Caco-2 (cell line): ENCODE results near the gene CST1. TPM values are rescaled to one million over a fixed set of nuclear protein-coding genes. Genes with fewer than 3 reads are reported as not detected.
"Not testable (repeated sequence)": the region's sequence is repeated elsewhere in the genome, so short reads cannot be mapped to it uniquely, and the experiment has no call there.

Source experiments
- BruUV-seq: library from RNA; stranded (reverse); fragments of 400-500 nt; replicated peaks from 2 replicates; lab custom pipeline; 2021; lab: Mats Ljungman, UMichigan
- CTCF ChIA-PET: fragments of 300-600 bp; sonication (Branson Sonifier 250); formaldehyde crosslinking; loops from one replicate; lab custom pipeline; 2022; ENCODE audit warnings: antibody characterized with exemption; lab: Charles Lee
- POLR2A ChIA-PET: fragments of 300-600 bp; sonication (Branson Sonifier 250); formaldehyde crosslinking; loops from one replicate; lab custom pipeline; 2022; ENCODE audit warnings: antibody characterized with exemption; lab: Charles Lee
- DNase-seq, 2 experiments: peaks; one replicate each; pipeline versions ENCODE4 v3.0.0 to v3.0.0-alpha.2; 2020 to 2022
- H3K27me3 ChIP-seq: replicated peaks from 2 replicates; pipeline ENCODE4 v1.6.0; 2011; ENCODE audit warnings: low read length; ENCODE audit not compliant: control insufficient read depth, insufficient read depth
- H3K36me3 ChIP-seq: 2 replicates; pipeline ENCODE4 v1.5.1; 2011; ENCODE audit warnings: low read length; ENCODE audit not compliant: control insufficient read depth, insufficient read depth
- H3K4me1 ChIP-seq: fragments of 250-450 bp; sonication (Bioruptor Pico); 2 replicates; pipeline ENCODE4 v1.5.1; 2020; ENCODE audit warnings: mild to moderate bottlenecking
- H3K4me3 ChIP-seq: 2 replicates; pipeline ENCODE4 v1.5.1; 2011; ENCODE audit warnings: low read depth, mild to moderate bottlenecking, control low read depth, low read length
- H3K9me3 ChIP-seq: fragments of 250-450 bp; sonication (Bioruptor Pico); 2 replicates; pipeline ENCODE4 v1.5.1; 2020; ENCODE audit warnings: mild to moderate bottlenecking, moderate library complexity
- H3K27ac Mint-ChIP-seq: one replicate; pipeline ENCODE4 v1.8.0; 2022; ENCODE audit warnings: mixed read lengths; ENCODE audit not compliant: unreplicated experiment
- H3K27me3 Mint-ChIP-seq: one replicate; pipeline ENCODE4 v1.8.0; 2022; ENCODE audit warnings: mixed read lengths; ENCODE audit not compliant: insufficient read depth, unreplicated experiment
- H3K36me3 Mint-ChIP-seq: one replicate; pipeline ENCODE4 v1.8.0; 2022; ENCODE audit warnings: mild to moderate bottlenecking, mixed read lengths; ENCODE audit not compliant: insufficient read depth, unreplicated experiment
- H3K4me1 Mint-ChIP-seq: one replicate; pipeline ENCODE4 v1.8.0; 2022; ENCODE audit warnings: low read depth, mixed read lengths; ENCODE audit not compliant: unreplicated experiment
- H3K4me3 Mint-ChIP-seq: one replicate; pipeline ENCODE4 v1.8.0; 2022; ENCODE audit warnings: mild to moderate bottlenecking, moderate library complexity, mixed read lengths; ENCODE audit not compliant: unreplicated experiment
- H3K9me3 Mint-ChIP-seq: one replicate; pipeline ENCODE4 v1.8.0; 2022; ENCODE audit warnings: mixed read lengths; ENCODE audit not compliant: unreplicated experiment
- intact Hi-C: fragments of 100-400 bp; cut with micrococcal nuclease; formaldehyde crosslinking; loops from one replicate; pipeline ENCODE4 v1.10.0; 2022; ENCODE audit not compliant: unreplicated experiment
- total RNA-seq: library from RNA; stranded (reverse); gene quantifications from 2 replicates; pipeline ENCODE4 v1.2.3, GENCODE V29; 2022
- TF ChIP-seq, protein P1 (sequence below), 2 experiments: fragments of 200-600 bp in 1 of 2; IDR thresholded peaks; 1 replicate in 1 of 2; 2 replicates in 1 of 2; pipeline versions ENCODE4 v1.5.1 to v1.8.0; 2011 to 2022; ENCODE audit warnings: antibody characterized with exemption in 1 of 2, control low read depth in 1 of 2, inconsistent platforms in 1 of 2, low read depth in 1 of 2, low read length in 1 of 2, mild to moderate bottlenecking in 1 of 2, moderate library complexity in 1 of 2; ENCODE audit not compliant: insufficient read depth in 1 of 2, severe bottlenecking in 1 of 2, unreplicated experiment in 1 of 2

The CST1 gene
- total RNA-seq, 1 experiment from 2014 or later, result 499 TPM

DNA sequence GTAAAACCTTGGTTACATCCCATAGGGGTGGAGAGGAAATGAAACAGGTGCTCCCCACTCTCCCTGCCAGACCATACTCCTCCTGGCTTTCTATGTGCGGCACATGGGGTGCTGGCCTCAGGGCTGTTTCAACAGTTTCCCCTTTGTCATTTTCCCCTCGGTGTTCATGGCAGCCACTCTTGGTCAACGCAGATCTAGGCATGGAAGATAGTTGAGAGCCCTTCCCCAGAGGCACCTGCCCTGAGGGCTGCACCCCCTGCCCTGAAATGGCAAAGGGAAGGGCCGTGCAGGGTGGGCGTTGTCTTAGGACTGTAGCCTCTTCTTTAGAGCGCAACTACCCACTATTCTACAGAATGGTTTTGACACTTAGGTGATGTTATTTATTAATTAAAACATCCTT, 4.4 kb downstream of the CST1 start:
- Histone ChIP-seq H3K4me1 (no peaks in the 10 kb centered on the region), H3K27me3 (no peaks in the 10 kb centered on the region), H3K9me3 (no peaks in the 10 kb centered on the region), H3K4me3 (no peak overlapping the region), H3K36me3 (no peaks in the 10 kb centered on the region)
- ChIA-PET POLR2A (no interaction called here), CTCF (no interaction called here)
- intact Hi-C loops, result no loop called here
- Mint-ChIP-seq H3K4me3 (no peak overlapping the region), H3K27ac (no peak overlapping the region), H3K9me3 (no peaks in the 10 kb centered on the region), H3K27me3 (no peaks in the 10 kb centered on the region), H3K36me3 (no peaks in the 10 kb centered on the region), H3K4me1 (no peaks in the 10 kb centered on the region)
- no TSS peak for BruUV-seq
- DNase-seq, result no peak
- TF ChIP-seq, protein P1, sequence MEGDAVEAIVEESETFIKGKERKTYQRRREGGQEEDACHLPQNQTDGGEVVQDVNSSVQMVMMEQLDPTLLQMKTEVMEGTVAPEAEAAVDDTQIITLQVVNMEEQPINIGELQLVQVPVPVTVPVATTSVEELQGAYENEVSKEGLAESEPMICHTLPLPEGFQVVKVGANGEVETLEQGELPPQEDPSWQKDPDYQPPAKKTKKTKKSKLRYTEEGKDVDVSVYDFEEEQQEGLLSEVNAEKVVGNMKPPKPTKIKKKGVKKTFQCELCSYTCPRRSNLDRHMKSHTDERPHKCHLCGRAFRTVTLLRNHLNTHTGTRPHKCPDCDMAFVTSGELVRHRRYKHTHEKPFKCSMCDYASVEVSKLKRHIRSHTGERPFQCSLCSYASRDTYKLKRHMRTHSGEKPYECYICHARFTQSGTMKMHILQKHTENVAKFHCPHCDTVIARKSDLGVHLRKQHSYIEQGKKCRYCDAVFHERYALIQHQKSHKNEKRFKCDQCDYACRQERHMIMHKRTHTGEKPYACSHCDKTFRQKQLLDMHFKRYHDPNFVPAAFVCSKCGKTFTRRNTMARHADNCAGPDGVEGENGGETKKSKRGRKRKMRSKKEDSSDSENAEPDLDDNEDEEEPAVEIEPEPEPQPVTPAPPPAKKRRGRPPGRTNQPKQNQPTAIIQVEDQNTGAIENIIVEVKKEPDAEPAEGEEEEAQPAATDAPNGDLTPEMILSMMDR (IDR thresholded peaks at IDR 0.05; ENCODE audit: insufficient read depth in 1 of 2, low read depth in 1 of 2, low read length in 1 of 2, severe bottlenecking in 1 of 2, unreplicated experiment in 1 of 2), result no peak

DNA sequence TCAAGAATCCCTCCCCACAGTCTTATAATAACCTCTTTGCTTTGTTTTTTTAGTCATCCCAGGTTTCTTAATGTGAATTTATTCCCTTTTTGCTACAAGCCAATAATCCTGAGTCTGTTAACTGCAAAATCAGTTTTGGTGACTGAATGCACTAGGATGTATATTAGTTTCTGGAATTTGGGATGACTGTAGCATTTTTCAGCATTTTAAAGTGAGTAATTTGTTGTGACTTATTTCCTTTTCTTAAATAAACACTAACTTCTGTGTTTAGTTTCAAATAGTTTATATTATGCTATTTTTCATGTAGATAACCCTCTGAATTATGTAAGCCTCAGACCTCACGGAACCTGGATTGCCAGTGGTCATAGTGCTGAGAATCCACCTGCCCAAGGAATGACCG, 5.5 kb downstream of the CST1 start:
- no peaks in the 10 kb centered on the region for H3K27me3 ChIP-seq
- intact Hi-C loops, result no loop called here
- Mint-ChIP-seq H3K4me3 (no peak overlapping the region), H3K27me3 (no peaks in the 10 kb centered on the region), H3K4me1 (peaks cover 5% of the 10 kb centered on the region), H3K27ac (no peak overlapping the region), H3K36me3 (no peaks in the 10 kb centered on the region), H3K9me3 (peaks cover 2% of the 10 kb centered on the region)
- CTCF ChIA-PET, result no interaction called here
- no TSS peak for BruUV-seq
- DNase-seq, result no peak
- H3K9me3 ChIP-seq, result no peaks in the 10 kb centered on the region
- TF ChIP-seq, protein P1 (IDR thresholded peaks at IDR 0.05; ENCODE audit: insufficient read depth in 1 of 2, low read depth in 1 of 2, low read length in 1 of 2, severe bottlenecking in 1 of 2, unreplicated experiment in 1 of 2), result no peak
- H3K4me1 ChIP-seq, result no peaks in the 10 kb centered on the region
- POLR2A ChIA-PET, result no interaction called here
- no peak overlapping the region for H3K4me3 ChIP-seq
- H3K36me3 ChIP-seq, result no peaks in the 10 kb centered on the region

DNA sequence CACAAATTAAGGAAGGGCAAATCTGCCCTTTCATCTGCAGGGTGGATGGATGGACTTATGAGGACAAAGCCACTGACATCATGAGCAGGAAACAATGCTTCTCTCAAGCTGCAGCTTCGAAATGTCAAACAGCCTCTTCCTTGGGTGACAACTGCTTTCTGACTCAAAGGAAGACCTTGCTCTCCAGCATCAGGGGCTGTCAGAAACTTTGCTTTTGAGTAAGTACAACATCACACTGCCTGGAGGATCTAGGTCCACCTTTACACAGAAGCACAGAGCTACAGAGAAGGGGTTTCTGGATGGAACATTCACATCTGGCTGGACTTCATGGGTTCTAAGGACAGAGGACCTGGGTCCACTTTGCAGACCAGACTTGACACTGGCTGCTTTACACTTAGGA, 5.9 kb downstream of the CST1 start:
- no peaks in the 10 kb centered on the region for H3K27me3 Mint-ChIP-seq
- Histone ChIP-seq H3K9me3 (no peaks in the 10 kb centered on the region), H3K27me3 (no peaks in the 10 kb centered on the region), H3K36me3 (no peaks in the 10 kb centered on the region), H3K4me1 (no peaks in the 10 kb centered on the region), H3K4me3 (no peak overlapping the region)
- peaks cover 6% of the 10 kb centered on the region for H3K9me3 Mint-ChIP-seq
- intact Hi-C loops, result no loop called here
- no TSS peak for BruUV-seq
- ChIA-PET POLR2A (no interaction called here), CTCF (no interaction called here)
- no peak overlapping the region for H3K27ac Mint-ChIP-seq
- TF ChIP-seq, protein P1 (IDR thresholded peaks at IDR 0.05; ENCODE audit: insufficient read depth in 1 of 2, low read depth in 1 of 2, low read length in 1 of 2, severe bottlenecking in 1 of 2, unreplicated experiment in 1 of 2), result no peak
- no peak for DNase-seq
- no peak overlapping the region for H3K4me3 Mint-ChIP-seq
- H3K4me1 Mint-ChIP-seq, result peaks cover 8% of the 10 kb centered on the region
- H3K36me3 Mint-ChIP-seq, result no peaks in the 10 kb centered on the region

DNA sequence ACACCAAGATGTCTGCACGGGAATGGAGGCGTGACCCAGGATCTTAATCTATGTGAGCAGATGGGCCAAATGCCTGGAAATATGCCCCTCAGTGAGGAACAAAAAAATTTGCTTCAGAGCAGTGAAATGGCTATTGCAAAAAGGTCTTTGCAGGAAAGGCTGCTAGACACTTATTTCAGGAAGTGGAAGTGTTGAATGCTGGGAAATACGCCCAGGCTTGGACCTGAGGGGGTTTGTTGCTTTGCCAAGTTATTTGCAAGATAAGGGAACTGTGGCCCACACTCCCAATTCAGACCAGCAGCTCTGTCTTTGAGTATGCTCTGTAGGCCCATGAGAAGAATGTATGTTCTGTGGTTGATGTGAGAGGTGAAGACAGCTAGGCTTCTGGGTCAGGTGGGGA, 15.3 kb downstream of the CST1 start:
- H3K36me3 ChIP-seq, H3K9me3 Mint-ChIP-seq, CTCF ChIA-PET, DNase-seq, H3K4me3 ChIP-seq, H3K4me3 Mint-ChIP-seq, intact Hi-C loops, H3K36me3 Mint-ChIP-seq, H3K27ac Mint-ChIP-seq, H3K27me3 Mint-ChIP-seq, H3K27me3 ChIP-seq, H3K4me1 ChIP-seq, BruUV-seq, H3K9me3 ChIP-seq, POLR2A ChIA-PET: not testable (repeated sequence)
- H3K4me1 Mint-ChIP-seq, result peaks cover 11% of the 10 kb centered on the region

GRCh38 chr20:23734949-23735348, 15.8 kb downstream of the CST1 start:
- H3K36me3 ChIP-seq, H3K27me3 Mint-ChIP-seq, H3K27ac Mint-ChIP-seq, H3K4me3 Mint-ChIP-seq, BruUV-seq, H3K27me3 ChIP-seq, H3K4me3 ChIP-seq, DNase-seq, H3K4me1 Mint-ChIP-seq, H3K4me1 ChIP-seq, H3K9me3 Mint-ChIP-seq, POLR2A ChIA-PET, H3K9me3 ChIP-seq, intact Hi-C loops, CTCF ChIA-PET, H3K36me3 Mint-ChIP-seq: not testable (repeated sequence)
